CD14-positive monocyte (primary cell): ENCODE data around the gene PGD. TPM values are rescaled to one million over a fixed set of nuclear protein-coding genes. Genes with fewer than 3 reads are reported as not detected.

Experiments used
- DNase-seq, 3 donors: peaks; one replicate each; pipeline ENCODE4 v3.0.0-alpha.2; 2011 to 2022
- H2AFZ ChIP-seq: 2 replicates; pipeline ENCODE4 v1.6.0; 2012; ENCODE audit warnings: mild to moderate bottlenecking, low read depth, low read length, inconsistent platforms; ENCODE audit not compliant: insufficient read depth, poor library complexity, severe bottlenecking
- H3K27ac ChIP-seq, 2 donors: 1 replicate in 1 of 2; 2 replicates in 1 of 2; pipeline ENCODE4 v1.5.1; 2012 to 2013; ENCODE audit warnings: low read length in 2 of 2, control low read depth in 1 of 2, inconsistent platforms in 1 of 2, low read depth in 1 of 2, mild to moderate bottlenecking in 1 of 2
- H3K27me3 ChIP-seq, 2 donors: one replicate each; pipeline versions ENCODE4 v1.6.0 to v1.6.1; 2011 to 2013; ENCODE audit warnings: low read length in 2 of 2; ENCODE audit not compliant: control insufficient read depth in 2 of 2, insufficient read depth in 2 of 2
- H3K36me3 ChIP-seq, 2 donors: replicated peaks in 1 of 2; 1 replicate in 1 of 2; 2 replicates in 1 of 2; pipeline versions ENCODE4 v1.5.1 to v1.6.1; 2012 to 2013; ENCODE audit warnings: low read length in 2 of 2, control low read depth in 1 of 2, inconsistent platforms in 1 of 2, mild to moderate bottlenecking in 1 of 2; ENCODE audit not compliant: insufficient read depth in 2 of 2, control insufficient read depth in 1 of 2
- H3K4me1 ChIP-seq, 2 donors: 1 replicate in 1 of 2; 2 replicates in 1 of 2; pipeline versions ENCODE4 v1.5.1 to v1.6.1; 2012 to 2013; ENCODE audit warnings: low read length in 2 of 2, control low read depth in 1 of 2, inconsistent platforms in 1 of 2, mild to moderate bottlenecking in 1 of 2, moderate library complexity in 1 of 2; ENCODE audit not compliant: insufficient read depth in 2 of 2, control insufficient read depth in 1 of 2
- H3K4me2 ChIP-seq: replicated peaks from 2 replicates; pipeline ENCODE3; 2012; ENCODE audit warnings: low read length, moderate library complexity, mild to moderate bottlenecking; ENCODE audit not compliant: poor library complexity, severe bottlenecking; ENCODE audit errors: extremely low read depth
- H3K4me3 ChIP-seq, 3 experiments: fragments of 200-600 bp in 1 of 3; sonication (generic) in 1 of 3; replicated peaks in 1 of 3; 1 replicate in 2 of 3; 2 replicates in 1 of 3; pipeline ENCODE4 v1.5.1; 2011 to 2013; ENCODE audit warnings: low read length in 3 of 3, mild to moderate bottlenecking in 3 of 3, control low read depth in 2 of 3, low read depth in 2 of 3, inconsistent platforms in 1 of 3, moderate library complexity in 1 of 3
- H3K79me2 ChIP-seq: 2 replicates; pipeline ENCODE4 v1.6.0; 2012; ENCODE audit warnings: mild to moderate bottlenecking, control low read depth, inconsistent platforms, low read length, moderate library complexity; ENCODE audit not compliant: insufficient read depth
- H3K9ac ChIP-seq: 2 replicates; pipeline ENCODE4 v1.6.0; 2017; ENCODE audit warnings: low read length, mild to moderate bottlenecking; ENCODE audit not compliant: insufficient read depth, poor library complexity, severe bottlenecking
- H3K9me3 ChIP-seq, 2 donors: replicated peaks in 1 of 2; 1 replicate in 1 of 2; 2 replicates in 1 of 2; pipeline versions ENCODE4 v1.5.1 to v1.6.1; 2012 to 2013; ENCODE audit warnings: low read length in 2 of 2, control low read depth in 1 of 2; ENCODE audit not compliant: control insufficient read depth in 1 of 2, insufficient read depth in 1 of 2
- H4K20me1 ChIP-seq: 2 replicates; pipeline ENCODE4 v1.6.0; 2012; ENCODE audit warnings: mild to moderate bottlenecking, low read length, control low read depth, moderate library complexity; ENCODE audit not compliant: insufficient read depth
- H3K27ac Mint-ChIP-seq, 7 donors: one replicate each; pipeline ENCODE4 v1.8.0; 2020; ENCODE audit warnings: mild to moderate bottlenecking in 7 of 7, mixed read lengths in 7 of 7, moderate library complexity in 6 of 7, inconsistent platforms in 2 of 7
- H3K27me3 Mint-ChIP-seq, 3 donors: one replicate each; pipeline ENCODE4 v1.8.0; 2021 to 2022; ENCODE audit warnings: low read depth in 3 of 3, mild to moderate bottlenecking in 3 of 3, mixed read lengths in 3 of 3, moderate library complexity in 3 of 3, inconsistent platforms in 1 of 3
- H3K36me3 Mint-ChIP-seq, 2 donors: one replicate each; pipeline ENCODE4 v1.8.0; 2020; ENCODE audit warnings: mixed read lengths in 2 of 2, inconsistent platforms in 1 of 2, mild to moderate bottlenecking in 1 of 2
- H3K4me1 Mint-ChIP-seq: one replicate; pipeline ENCODE4 v1.8.0; 2020; ENCODE audit warnings: mild to moderate bottlenecking, mixed read lengths
- H3K4me3 Mint-ChIP-seq, 2 donors: one replicate each; pipeline ENCODE4 v1.8.0; 2020; ENCODE audit warnings: mild to moderate bottlenecking in 2 of 2, mixed read lengths in 2 of 2, moderate library complexity in 1 of 2
- H3K9me3 Mint-ChIP-seq, 7 donors: one replicate each; pipeline ENCODE4 v1.8.0; 2020 to 2022; ENCODE audit warnings: mixed read lengths in 7 of 7, mild to moderate bottlenecking in 6 of 7, moderate library complexity in 6 of 7, inconsistent platforms in 2 of 7
- CTCF ChIP-seq: fragments of 200-600 bp; IDR thresholded peaks from one replicate; pipeline ENCODE4 v1.8.0; 2022; ENCODE audit warnings: antibody characterized with exemption, mild to moderate bottlenecking
- WGBS: methylation state at CpG from one replicate; pipeline ENCODE4 v1.1.5; 2013; ENCODE audit warnings: missing lambda C conversion rate; ENCODE audit not compliant: insufficient coverage; 5-methylcytosine and 5-hydroxymethylcytosine counted together
- intact Hi-C, 2 donors: fragments of 100-400 bp; cut with micrococcal nuclease; formaldehyde crosslinking; loops; one replicate each; pipeline versions ENCODE4 v1.15.0 to v1.15.1; 2023
- polyA plus RNA-seq, 3 donors: library from polyadenylated mRNA; depleted of rRNA in 1 of 3; unstranded in 2 of 3; stranded (reverse) in 1 of 3; fragments of 300-500 nt in 2 of 3; fragments of >200 nt in 1 of 3; fragmentation: Illumina TruSeq in 2 of 3; gene quantifications; 1 replicate in 2 of 3; 2 replicates in 1 of 3; pipeline ENCODE4 v1.2.3, GENCODE V29; 2012 to 2021

The PGD gene
- polyA plus RNA-seq, 3 donors: 173 to 509 (median 471) TPM

GRCh38 chr1:10450836-10451235 lies 52.0 kb downstream of the PGD start:
- H3K4me1 ChIP-seq: no peaks in the 10 kb centered on the region

GRCh38 chr1:10451287-10451686 lies 52.4 kb downstream of the PGD start:
- Histone ChIP-seq H3K4me2 (no peak overlapping the region), H3K36me3 (no peaks in the 10 kb centered on the region), H4K20me1 (no peaks in the 10 kb centered on the region), H3K9me3 (peaks cover 0 to 6% of the 10 kb centered on the region in 2 donors), H3K27me3 (peaks cover 0 to 2% of the 10 kb centered on the region in 2 donors), H3K79me2 (no peaks in the 10 kb centered on the region), H3K4me3 (no peak overlapping the region), H3K27ac (no peak overlapping the region), H2AFZ (no peak overlapping the region), H3K4me1 (no peaks in the 10 kb centered on the region), H3K9ac (no peak overlapping the region)
- H3K27me3 Mint-ChIP-seq: peaks cover 6 to 25% (median 13%) of the 10 kb centered on the region in 3 donors
- no peak for DNase-seq
- peak overlapping the region in 1 of 2 donors; percentile 13 for H3K4me3 Mint-ChIP-seq
- intact Hi-C loops: no loop called here
- peaks cover 0 to 9% (median 6%) of the 10 kb centered on the region in 7 donors for H3K9me3 Mint-ChIP-seq
- H3K4me1 Mint-ChIP-seq: peaks cover 5% of the 10 kb centered on the region
- peaks cover 2 to 7% of the 10 kb centered on the region in 2 donors for H3K36me3 Mint-ChIP-seq
- WGBS: 29% methylated on average over 1 of the region's 10 CpGs
- no peak overlapping the region for H3K27ac Mint-ChIP-seq
- TF ChIP-seq CTCF: no peak

More at GRCh38 chr1:10450836-10451235, 52.0 kb downstream of the PGD start:
- H3K9me3 Mint-ChIP-seq: peaks cover 0 to 9% (median 6%) of the 10 kb centered on the region in 7 donors
- H3K27me3 ChIP-seq: peaks cover 0 to 2% of the 10 kb centered on the region in 2 donors
- H3K27ac ChIP-seq: no peak overlapping the region
- intact Hi-C loops: no loop called here
- 82% methylated on average over 2 of the region's 6 CpGs for WGBS
- H3K9me3 ChIP-seq: peaks cover 0 to 6% of the 10 kb centered on the region in 2 donors
- H3K27me3 Mint-ChIP-seq: peaks cover 6 to 25% (median 13%) of the 10 kb centered on the region in 3 donors
- no peak overlapping the region for H3K4me3 ChIP-seq
- TF ChIP-seq CTCF: no peak
- no peak overlapping the region for H3K4me2 ChIP-seq
- DNase-seq: no peak
- H3K4me3 Mint-ChIP-seq: no peak overlapping the region
- no peak overlapping the region for H3K27ac Mint-ChIP-seq
- no peaks in the 10 kb centered on the region for H3K36me3 ChIP-seq
- H3K4me1 Mint-ChIP-seq: peaks cover 5% of the 10 kb centered on the region
- H2AFZ ChIP-seq: no peak overlapping the region
- H3K36me3 Mint-ChIP-seq: peaks cover 0 to 3% of the 10 kb centered on the region in 2 donors
- H3K79me2 ChIP-seq: no peaks in the 10 kb centered on the region
- H4K20me1 ChIP-seq: no peaks in the 10 kb centered on the region
- no peak overlapping the region for H3K9ac ChIP-seq
